ENCODE data around the gene SMURF2. TPM values are rescaled to one million over a fixed set of nuclear protein-coding genes. Genes with fewer than 3 reads are reported as not detected.

The SMURF2 gene
- total RNA-seq, 1 donor from 2014 or later: 149 TPM

DNA sequence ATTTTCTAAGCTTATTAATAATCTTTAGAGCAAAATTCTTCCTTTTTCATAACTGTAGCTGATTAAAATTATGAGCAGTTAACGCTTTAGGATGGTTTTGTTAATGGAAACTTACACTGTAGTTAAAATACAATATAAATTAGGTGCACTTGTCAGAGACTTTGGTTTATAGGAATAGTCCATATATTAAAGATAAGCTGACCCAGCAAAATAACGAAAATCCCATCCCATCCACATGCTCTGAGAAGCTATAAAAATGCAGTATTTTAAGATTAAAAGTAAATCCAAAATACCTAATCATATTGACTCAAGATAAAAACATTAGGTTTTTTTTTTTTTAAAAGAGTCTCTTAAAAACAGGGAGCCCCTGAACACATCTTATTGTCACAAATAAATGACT, 117.4 kb downstream of the SMURF2 start:
- DNase-seq (ENCODE audit: extremely low read depth, low read depth, low spot score): no peak

DNA sequence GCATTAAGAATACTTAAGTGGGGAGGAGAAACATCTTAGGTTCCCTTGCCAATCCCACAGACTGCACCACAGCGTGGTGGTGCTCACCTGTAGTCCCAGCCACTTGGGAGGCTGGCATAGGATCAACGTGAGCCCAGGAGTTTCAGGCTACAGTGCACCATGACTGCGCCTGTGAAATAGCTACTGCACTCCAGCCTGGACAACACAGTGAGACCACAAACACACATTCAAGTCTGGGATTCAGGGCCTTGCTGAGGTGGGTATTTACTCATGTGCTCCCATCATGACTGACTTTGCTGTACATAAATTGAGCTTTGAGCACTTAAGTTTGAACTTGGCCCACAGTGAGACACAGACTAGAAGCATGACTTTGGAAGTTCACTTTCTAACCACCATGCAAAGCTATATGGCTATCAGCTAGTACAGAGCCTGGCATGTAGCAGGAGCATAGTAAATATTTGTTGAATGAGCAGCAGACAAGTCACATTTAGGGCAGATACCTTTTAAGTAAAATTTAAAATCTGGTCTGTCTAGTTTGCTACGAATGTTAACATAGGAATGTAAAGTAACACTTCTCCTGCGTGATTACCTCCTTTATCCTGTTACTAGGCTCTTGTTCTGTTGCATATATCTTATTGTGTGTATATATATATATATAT, 121.9 kb downstream of the SMURF2 start:
- no peak for DNase-seq (ENCODE audit: extremely low read depth, low read depth, low spot score)

DNA sequence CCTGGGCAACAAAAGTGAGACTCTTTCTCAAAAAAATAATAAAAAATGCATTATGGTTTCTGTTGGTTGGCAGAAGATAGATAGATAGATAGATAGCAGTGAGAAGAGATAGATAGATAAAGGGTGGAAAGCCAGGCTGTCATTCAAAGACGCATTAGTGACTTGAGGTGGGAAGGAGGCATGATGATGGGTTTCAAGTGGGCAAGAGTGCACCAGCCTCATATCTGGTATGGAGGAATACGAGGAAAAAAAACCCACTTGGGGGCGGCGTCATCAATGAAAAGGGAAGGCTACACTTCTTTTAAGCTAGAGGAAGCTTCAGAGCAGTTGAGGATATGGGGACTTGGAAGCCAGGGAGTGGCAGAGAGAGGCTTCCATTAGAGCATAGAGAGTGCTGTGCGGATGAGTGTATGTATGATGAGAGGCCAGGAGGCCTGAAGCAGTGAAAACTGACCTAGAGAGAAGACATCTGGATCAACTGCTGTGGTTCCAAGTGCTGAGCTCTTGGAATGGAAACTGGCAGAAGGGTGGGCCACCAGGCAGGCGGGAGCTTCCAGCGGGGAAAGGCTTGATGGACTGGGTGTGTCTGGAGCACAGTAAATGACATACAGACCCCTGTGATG, 123.5 kb downstream of the SMURF2 start:
- DNase-seq (ENCODE audit: extremely low read depth, low read depth, low spot score): no peak

DNA sequence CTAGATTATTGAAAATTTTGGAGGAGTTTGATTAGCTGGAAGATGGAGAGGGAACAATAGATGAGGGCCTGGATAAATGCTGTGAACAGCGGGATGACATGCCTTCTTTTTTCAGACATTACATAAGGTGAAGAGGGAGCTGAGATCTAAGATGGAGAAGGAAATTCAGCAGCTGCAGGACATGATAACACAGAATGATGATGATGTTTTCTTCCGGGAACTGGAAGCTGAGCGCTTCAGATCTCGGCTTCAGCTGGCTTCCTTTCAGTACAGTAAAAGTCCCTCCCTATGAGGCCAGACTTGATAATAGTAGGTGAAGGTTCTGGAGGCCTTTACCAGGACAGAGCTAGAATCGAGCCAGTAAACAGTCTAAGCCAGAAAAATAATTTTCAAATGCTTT, 124.6 kb downstream of the SMURF2 start:
- DNase-seq (ENCODE audit: extremely low read depth, low read depth, low spot score): no peak

DNA sequence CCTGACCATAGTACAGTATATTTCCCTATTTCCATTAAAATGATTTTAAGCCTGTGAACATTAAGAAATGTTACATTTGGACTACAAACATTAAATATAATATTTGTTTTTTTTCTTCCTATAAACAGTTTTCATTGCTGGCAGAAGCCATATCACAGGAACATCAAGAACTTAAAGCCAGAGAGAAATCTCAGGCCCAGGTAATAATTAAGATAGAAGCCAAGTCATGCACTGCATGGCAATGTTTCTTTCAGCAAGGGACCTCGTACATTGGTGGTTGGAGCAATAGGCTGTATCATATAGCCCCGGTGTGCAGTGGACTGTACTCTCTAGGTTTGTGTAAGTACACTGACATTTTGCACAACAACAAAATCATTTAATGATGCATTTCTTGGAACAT, 125.2 kb downstream of the SMURF2 start:
- DNase-seq (ENCODE audit: extremely low read depth, low read depth, low spot score): no peak

DNA sequence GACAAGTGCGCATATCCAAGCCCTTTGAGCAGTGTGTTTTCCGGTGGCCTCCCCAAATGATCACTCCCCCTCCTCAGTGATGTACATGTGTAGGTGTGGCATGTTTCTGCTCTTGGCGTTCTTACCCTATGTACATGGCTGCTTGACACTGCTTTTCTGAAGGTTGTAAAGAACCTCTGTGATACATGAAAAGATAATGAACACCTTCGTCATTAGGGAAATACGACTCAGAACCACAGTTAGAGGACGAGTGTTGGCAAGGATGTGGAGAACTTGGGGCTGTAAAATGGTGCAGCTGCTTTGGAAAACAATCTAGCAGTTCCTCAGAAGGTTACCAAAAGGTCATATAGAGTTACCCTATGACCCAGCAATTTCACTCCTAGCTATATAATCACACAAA, 126.8 kb downstream of the SMURF2 start:
- no peak for DNase-seq (ENCODE audit: extremely low read depth, low read depth, low spot score)

DNA sequence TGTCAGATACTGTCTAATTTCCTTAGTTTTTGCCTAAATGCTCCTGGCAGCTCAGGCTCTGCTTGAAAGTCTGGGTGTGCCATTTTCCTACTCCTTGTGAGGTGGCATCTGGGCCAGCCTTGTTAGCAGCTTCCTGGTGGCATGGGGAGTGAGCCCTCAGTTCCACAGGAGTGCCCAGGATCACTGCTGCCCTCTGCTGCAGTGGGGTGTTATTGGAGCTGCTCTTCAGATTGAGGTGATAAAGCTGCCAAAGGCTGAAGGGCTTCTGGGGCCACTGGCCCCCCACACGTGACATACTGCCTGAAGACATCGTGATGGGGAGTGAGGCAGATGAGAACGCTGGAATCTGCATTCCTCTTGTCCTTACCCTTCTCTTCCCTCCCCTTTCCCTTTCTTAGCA, 127.9 kb downstream of the SMURF2 start:
- DNase-seq (ENCODE audit: extremely low read depth, low read depth, low spot score): no peak

DNA sequence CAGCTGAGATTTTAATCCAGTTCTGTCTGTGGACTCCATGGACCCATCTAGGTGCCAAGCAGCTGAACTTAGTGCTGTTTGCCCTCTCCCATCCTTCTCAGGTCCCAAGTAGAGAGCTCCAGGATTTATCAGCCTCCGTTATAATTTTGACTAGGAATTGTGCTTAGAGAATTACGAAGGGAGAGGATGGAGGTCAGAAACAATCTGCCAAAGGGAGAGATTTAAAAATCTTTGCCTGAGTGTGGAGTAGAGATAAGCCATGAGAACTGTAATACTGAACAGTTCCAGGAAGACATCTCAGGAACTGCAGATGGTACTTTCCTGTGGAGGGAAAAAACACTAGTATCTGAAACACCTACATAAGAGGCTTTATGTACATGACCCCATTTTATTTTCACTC, 128.3 kb downstream of the SMURF2 start:
- no peak for DNase-seq (ENCODE audit: extremely low read depth, low read depth, low spot score)

DNA sequence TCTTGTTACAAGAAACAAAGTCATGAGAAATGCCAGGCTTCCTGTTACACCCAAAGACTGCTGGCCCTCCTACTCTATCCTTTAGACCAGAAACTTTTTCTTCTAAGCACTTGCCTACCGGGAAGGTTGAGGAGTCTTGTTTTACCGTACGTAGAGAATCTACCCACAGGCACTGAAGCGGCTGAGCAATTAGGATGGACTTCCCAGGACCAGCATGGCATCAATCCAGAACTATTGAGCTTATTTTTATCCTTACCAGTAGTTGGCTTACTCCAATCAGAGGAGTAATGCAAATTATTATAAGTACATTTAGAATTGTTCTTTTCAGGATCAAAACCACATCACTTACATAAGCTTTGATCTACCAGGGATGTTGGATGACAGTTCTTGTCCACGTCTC, 129.7 kb downstream of the SMURF2 start:
- no peak for DNase-seq (ENCODE audit: extremely low read depth, low read depth, low spot score)

DNA sequence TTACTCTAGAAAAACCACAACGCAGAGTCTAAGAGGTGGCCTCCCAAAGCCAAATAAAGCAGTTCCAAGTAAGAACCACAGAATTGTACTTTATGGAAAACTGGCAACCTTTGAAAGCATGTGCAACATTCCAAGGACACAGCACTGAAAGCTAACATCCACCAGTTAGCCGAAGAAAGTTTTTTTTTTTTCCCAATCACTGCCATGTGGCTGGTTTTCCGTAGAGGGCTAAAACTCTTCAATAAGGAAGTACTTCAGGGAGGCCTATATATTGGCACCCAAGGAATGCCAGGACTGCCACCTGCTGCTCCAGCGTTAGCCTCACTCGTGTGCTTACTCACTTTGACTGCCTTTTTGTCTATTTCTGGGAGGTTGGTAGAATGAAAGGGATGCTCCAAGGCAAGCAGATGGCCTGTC, 130.1 kb downstream of the SMURF2 start:
- DNase-seq (ENCODE audit: extremely low read depth, low read depth, low spot score): no peak

DNA sequence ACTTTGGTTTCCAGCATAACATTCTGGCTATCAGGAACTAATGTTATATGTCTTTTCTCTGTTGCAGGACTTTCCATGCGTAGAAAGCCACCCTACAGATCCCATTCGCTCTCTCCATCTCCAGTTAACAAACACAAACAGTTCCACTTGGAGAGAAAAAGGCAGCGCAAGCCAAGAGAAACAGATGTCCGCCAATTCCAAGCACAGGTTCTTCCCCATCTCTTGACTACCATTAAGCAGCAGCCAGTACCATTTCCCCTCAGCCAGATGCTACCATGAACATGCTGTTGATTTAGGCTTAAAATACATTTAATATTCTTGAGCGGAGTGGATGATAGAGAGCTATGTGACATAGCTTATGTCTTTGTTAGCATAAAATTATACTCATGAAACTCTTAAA, 132.9 kb downstream of the SMURF2 start:
- DNase-seq (ENCODE audit: extremely low read depth, low read depth, low spot score): no peak

DNA sequence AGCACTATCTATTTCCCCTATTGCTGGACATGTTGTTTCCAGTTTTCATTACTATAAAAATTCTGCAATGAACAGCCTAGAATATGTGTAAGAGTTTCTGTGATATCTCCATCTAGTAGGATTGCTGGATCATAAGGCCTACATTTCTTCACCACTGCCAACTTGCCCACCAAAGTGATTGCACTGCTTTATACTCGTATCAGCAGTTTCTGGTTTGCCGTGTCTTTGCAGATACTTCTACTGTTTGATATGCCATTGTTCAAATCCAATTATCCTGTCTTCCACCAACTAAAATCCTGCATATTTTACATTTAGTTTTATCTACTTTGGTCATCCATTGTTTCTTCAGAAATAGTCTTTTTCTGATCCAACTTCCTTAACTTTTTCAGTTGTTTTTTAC, 134.2 kb downstream of the SMURF2 start:
- no peak for DNase-seq (ENCODE audit: extremely low read depth, low read depth, low spot score)

DNA sequence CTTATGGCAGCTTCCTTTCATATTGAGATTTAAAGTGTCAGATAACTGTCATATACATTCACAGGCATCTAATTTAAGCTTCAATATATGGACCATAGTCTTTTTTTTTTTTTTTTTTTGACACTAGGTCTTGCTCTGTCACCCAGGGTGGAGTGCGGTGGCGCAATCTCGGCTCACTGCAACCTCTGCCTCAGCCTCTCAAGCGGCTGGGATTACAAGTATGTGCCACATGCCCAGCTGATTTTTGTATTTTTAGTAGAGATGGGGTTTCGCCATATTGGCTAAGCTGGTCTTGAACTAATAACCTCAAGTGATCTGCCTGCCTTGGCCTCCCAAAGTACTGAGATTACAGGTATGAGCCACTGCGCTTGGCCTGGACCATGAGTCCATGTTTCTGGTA, 141.7 kb downstream of the SMURF2 start:
- DNase-seq (ENCODE audit: extremely low read depth, low read depth, low spot score): no peak

DNA sequence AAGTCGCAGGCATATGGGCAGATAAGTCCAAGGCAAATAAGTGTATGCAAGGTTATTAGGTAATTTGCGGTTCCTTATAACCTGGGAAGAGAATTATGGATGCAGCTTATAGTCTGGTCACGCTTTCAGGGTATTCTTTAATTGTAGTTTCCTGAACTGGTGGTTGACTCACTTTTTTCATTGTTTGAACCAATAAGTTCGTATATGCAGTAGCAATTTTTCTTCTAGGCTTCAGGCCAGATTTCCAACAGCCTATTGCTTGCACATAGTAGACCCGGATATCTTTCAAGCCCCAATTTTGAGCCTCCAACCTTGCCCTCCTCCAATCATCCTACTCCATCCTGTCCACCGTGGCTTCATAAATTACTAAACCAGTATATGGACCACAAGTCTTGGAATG, 142.5 kb downstream of the SMURF2 start:
- DNase-seq (ENCODE audit: extremely low read depth, low read depth, low spot score): no peak

DNA sequence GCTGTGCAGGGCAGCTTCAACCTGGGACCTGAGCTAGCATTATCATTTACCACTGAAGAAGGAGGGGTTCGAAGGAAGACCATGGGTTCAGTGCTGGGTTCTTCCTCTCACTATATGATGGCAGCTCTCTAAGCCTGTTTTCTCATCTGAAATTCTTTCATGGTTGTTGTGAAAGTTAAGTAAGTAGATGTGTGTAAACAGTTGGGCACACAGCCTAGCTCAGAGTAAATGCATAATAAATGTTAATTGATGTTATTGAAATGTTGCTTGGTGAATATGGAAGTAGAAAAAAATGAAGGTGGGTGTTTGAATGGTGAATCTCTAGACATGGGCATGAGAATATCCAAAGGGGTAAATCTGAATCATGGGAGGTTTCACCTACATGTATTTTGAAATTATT, 146.3 kb downstream of the SMURF2 start:
- DNase-seq (ENCODE audit: extremely low read depth, low read depth, low spot score): no peak

DNA sequence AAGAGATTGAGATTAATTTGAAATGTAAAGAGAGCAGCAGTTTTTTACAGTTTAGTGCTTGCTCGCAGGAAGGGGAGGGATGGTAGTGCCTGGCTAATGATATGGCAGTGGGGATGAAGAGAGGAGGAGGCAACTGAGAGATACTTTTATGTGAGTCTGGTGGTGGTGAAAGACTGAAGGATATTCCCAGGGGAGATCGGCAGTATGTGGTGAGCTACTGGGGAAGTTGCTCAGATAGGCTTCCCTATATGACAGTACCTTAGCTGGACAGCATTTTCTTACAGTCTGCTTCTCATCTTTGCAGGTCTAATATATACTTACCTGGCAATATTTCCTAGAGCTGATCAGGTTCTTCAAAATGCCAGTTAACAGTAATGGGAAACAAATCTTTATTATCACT, 146.7 kb downstream of the SMURF2 start:
- DNase-seq (ENCODE audit: extremely low read depth, low read depth, low spot score): no peak

DNA sequence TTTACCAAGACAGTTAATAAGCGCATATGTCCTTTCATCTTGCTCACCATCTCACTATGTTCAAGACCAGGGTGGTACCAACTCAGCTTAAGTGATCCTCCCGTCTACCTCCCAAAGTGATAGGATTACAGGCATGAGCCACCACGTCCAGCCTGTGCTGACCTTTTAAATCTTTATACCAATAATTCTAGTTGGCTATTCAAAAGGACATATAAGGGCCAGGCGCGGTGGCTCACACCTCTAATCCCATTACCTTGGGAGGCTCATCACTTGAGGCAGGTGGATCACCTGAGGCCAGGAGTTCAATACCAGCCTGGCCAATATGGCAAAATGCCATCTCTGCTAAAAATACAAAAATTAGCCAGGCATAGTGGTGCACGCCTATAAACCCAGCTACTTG, 152.9 kb downstream of the SMURF2 start:
- no peak for DNase-seq (ENCODE audit: extremely low read depth, low read depth, low spot score)

DNA sequence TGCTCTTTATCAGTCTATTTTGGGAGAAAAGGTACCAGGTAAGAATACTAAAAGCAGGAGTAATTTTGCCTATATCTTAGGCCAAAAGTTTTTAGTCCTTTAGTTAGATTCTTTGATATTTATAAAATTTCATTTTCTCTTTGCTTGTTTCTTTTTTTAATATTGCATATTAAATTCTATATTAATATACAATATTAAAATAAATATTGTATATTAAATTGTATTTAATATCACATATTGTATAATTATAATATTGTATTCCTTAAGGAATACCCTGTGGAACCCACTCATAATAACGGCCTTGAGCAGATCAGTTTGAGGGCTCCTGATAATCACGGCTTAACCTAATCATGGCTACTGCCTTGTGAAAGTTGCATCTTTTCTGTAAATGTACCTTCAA, 153.4 kb downstream of the SMURF2 start:
- DNase-seq (ENCODE audit: extremely low read depth, low read depth, low spot score): no peak

DNA sequence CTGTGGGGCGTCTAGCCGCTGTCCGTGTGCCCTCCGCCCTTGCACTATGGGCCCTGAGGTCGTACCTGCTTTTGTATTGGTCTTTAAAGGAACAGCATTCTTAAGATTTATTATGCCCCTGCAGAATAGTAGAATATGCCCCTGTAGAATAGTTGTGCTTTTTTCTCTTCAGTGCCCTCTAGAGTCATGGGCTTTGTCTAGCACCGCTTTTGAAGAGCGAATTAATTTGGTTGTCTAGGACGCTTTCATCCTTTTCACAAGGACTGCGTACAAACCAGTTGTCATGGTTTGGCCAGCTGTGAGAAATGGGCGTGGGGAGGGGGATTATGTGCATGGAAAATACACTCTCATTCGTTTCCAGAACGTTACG, 154.7 kb downstream of the SMURF2 start:
- no peak for DNase-seq (ENCODE audit: extremely low read depth, low read depth, low spot score)

DNA sequence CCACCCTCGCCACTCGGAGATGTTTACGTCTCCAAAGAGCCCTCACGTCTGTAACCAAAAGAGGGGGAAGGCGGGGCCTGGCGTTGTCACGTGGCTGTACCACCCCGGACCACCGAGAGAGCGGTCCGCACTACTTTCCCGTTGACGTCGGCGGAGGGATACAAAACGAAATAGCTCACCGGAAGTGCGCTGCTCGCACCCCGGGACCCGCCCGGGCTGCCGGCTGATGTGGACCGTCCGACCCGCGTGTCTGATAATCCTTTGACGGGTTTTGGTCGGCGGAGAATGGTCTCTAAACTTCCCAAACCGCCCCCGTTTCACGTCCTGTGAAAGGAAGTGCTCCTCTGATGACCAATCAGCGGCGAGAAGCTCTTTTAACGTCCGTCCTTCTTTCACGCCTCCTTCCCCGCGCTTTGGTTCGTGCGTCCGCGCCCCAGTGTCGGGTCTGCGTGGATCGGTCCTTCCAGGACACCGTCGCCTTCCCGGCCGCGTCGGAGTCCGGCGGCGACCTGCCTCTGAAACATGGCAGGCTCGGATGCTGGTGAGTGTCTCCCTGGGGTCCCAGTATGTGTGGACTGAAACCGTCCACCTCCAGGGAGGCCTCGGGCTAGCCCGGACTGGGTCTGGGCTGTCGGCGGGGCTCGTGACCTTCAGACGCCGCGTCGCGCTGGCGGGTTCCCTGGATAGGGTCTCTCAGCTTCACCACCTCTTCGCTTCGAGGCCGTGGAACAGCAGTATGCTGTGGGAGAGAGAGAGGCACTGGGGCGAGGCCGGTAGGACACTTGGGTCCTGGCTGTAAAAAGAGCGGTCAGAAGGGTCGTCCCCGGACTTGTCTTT, 155.3 kb downstream of the SMURF2 start, which contains the start of gene CEP95:
TSS of gene CEP95 (plus strand) at position 402 of the 837 bp plus-strand sequence. CDS start at position 523, 121 bp downstream.
- peak; percentile 87 for DNase-seq (ENCODE audit: extremely low read depth, low read depth, low spot score)

DNA sequence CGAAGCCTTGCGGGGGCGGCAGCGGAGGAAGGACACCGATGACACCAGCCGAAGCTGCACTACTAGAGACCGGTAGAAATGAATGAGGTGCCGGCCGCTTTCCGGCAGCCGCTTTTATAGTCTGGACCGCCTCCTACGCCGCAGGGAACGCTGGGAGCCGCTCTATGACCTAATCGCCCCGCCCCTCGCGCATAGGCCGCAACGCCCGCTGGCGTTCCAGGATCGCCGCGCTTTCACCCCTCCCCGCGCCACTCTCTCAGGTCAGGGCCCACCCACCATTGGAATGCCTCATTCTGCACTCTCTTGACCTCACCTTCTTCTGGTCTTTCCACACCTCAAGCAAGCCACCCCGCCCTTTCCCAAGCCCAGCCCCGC, 155.9 kb downstream of the SMURF2 start, which contains the start of gene DDX5:
TSS of gene DDX5 (minus strand) at position 89 of the 375 bp plus-strand sequence. CDS start 170 bp downstream, outside the sequence.
- DNase-seq (ENCODE audit: extremely low read depth, low read depth, low spot score): peak; percentile 79

Data from glomerular endothelial cell (primary cell).